OCI-LY3 (cell line): ENCODE measurements around the gene AP2A2.

ENCODE experiments used
- H2AFZ ChIP-seq: fragments of 200-600, 300-600 bp; shearing (Covaris generic); 2 replicates; pipeline ENCODE4 v1.6.0; 2014; ENCODE audit warnings: antibody characterized with exemption, low read depth, low read length
- H3K27ac ChIP-seq: fragments of 200-600, 300-600 bp; sonication (generic); 2 replicates; pipeline ENCODE4 v1.5.1; 2014; ENCODE audit warnings: mild to moderate bottlenecking, low read length, moderate library complexity, mixed read lengths
- H3K27me3 ChIP-seq: fragments of 200-600, 300-600 bp; sonication (generic); 2 replicates; pipeline ENCODE4 v1.6.1; 2014; ENCODE audit warnings: low read depth, low read length, mixed read lengths
- H3K36me3 ChIP-seq: fragments of 200-600, 300-600 bp; sonication (generic); replicated peaks from 2 replicates; pipeline ENCODE3; 2014; ENCODE audit warnings: low read depth, low read length, mixed read lengths
- H3K4me1 ChIP-seq: fragments of 300-600, 200-600 bp; sonication (generic); 2 replicates; pipeline ENCODE4 v1.6.1; 2014; ENCODE audit warnings: low read length, mixed read lengths
- H3K4me2 ChIP-seq: fragments of 200-600, 300-600 bp; sonication (generic); 2 replicates; pipeline ENCODE4 v1.6.1; 2014; ENCODE audit warnings: low read length, mixed read lengths
- H3K4me3 ChIP-seq: fragments of 300-600, 200-600 bp; sonication (generic); 2 replicates; pipeline ENCODE4 v1.5.1; 2014; ENCODE audit warnings: antibody characterized with exemption, mild to moderate bottlenecking, low read length, moderate library complexity
- H3K79me2 ChIP-seq: fragments of 300-600, 200-600 bp; shearing (Covaris generic); 2 replicates; pipeline ENCODE4 v1.6.1; 2014; ENCODE audit warnings: mild to moderate bottlenecking, low read length, mixed read lengths
- H3K9ac ChIP-seq: fragments of 300-600, 200-600 bp; shearing (Covaris generic); 2 replicates; pipeline ENCODE4 v1.6.0; 2014; ENCODE audit warnings: mild to moderate bottlenecking, low read length, moderate library complexity
- H3K9me3 ChIP-seq: fragments of 200-600, 300-600 bp; shearing (Covaris generic); 2 replicates; pipeline ENCODE4 v1.6.1; 2014; ENCODE audit warnings: low read length, mixed read lengths; ENCODE audit not compliant: insufficient read depth
- H4K20me1 ChIP-seq: fragments of 200-600, 300-600 bp; sonication (generic); 2 replicates; pipeline ENCODE4 v1.6.1; 2016; ENCODE audit warnings: low read length, mixed read lengths; ENCODE audit not compliant: insufficient read depth
- EZH2phosphoT487 ChIP-seq: fragments of 200-600 bp; shearing (Covaris generic); IDR thresholded peaks from 2 replicates; pipeline ENCODE4 v1.6.1; 2018; ENCODE audit warnings: antibody characterized with exemption, mixed run types, low read depth
- TF ChIP-seq, protein P1 (sequence below): fragments of 200-600, 300-600 bp; sonication (generic); IDR thresholded peaks from 2 replicates; pipeline ENCODE4 v1.5.1; 2014; ENCODE audit warnings: antibody characterized with exemption, low read length, low read depth

Gene AP2A2

DNA sequence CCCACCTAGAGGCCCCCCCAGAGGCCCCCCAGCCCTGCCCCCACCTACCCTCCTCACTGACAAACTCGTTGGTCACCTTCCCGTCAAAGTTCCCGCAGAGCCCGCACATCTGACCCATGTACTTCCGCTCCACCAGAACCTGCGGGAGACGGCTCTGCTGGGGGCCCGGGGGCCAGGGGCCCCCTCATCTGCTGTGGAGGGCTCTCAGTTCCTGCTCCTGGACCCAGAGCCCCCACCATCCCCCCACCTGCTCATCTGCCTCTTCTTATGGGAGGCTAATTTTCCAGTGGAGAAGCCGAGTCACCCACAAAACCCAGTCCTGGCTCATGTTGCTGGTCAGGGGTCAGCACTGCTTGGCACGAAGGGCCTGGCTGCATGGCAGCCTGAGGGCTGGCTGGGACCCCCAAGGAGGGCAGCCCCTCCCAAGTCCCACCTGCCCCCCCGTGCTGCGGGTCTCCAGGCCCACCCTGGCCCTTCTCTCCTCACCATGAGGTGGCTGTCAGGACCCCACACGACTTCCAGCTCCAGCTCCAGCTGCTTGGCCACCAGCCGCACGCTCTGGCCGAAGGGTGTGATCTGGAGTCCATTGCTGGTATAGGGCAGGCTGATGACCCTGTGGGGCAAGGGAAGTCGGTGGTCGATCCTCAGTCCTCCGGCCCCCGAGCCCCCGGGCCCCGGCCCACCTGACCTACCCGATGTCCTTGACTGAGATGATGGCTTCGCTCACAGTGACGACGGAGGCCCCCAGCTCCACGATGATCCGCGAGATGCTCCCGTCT lies 105.6 kb downstream of the AP2A2 start:
- TF ChIP-seq EZH2phosphoT487 = no peak
- TF ChIP-seq, protein P1, sequence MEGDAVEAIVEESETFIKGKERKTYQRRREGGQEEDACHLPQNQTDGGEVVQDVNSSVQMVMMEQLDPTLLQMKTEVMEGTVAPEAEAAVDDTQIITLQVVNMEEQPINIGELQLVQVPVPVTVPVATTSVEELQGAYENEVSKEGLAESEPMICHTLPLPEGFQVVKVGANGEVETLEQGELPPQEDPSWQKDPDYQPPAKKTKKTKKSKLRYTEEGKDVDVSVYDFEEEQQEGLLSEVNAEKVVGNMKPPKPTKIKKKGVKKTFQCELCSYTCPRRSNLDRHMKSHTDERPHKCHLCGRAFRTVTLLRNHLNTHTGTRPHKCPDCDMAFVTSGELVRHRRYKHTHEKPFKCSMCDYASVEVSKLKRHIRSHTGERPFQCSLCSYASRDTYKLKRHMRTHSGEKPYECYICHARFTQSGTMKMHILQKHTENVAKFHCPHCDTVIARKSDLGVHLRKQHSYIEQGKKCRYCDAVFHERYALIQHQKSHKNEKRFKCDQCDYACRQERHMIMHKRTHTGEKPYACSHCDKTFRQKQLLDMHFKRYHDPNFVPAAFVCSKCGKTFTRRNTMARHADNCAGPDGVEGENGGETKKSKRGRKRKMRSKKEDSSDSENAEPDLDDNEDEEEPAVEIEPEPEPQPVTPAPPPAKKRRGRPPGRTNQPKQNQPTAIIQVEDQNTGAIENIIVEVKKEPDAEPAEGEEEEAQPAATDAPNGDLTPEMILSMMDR = no peak
- no peaks in the 10 kb centered on the region for H3K79me2 ChIP-seq
- no peaks in the 10 kb centered on the region for H3K9me3 ChIP-seq
- H3K27me3 ChIP-seq = no peaks in the 10 kb centered on the region
- H3K4me2 ChIP-seq = no peak overlapping the region
- H3K36me3 ChIP-seq = no peaks in the 10 kb centered on the region
- H3K27ac ChIP-seq = no peak overlapping the region
- no peaks in the 10 kb centered on the region for H4K20me1 ChIP-seq
- no peaks in the 10 kb centered on the region for H3K4me1 ChIP-seq
- no peak overlapping the region for H2AFZ ChIP-seq
- no peak overlapping the region for H3K4me3 ChIP-seq
- no peak overlapping the region for H3K9ac ChIP-seq

DNA sequence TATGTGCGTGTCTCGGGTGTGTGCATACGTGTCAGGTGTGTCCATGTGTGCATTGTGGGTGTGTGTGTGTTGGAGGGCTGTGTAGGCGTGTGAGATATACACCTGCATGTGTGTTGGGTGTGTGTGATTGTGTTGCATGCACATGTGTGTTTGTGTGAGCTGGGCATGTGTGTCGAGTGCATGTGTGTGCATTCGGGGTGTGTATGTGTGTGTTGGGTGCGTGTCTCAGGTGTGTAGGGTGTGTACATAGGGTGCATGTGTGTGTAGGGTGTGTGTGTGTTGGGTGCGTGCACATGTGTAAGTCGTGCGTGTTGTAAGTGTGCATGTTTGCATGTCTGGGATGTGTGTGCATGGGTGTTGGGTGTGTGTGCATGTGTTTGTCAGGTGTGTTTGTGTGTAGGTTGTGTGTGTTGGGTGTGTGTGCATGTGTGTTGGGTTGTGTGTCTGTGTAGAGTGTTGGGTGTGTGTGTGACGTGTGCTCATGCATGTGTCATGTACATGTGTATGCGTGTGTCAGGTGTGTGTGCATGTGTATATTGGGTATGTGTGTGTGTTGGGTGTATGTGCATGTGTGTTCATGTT lies 106.7 kb downstream of the AP2A2 start:
- H3K9ac ChIP-seq = no peak overlapping the region
- no peaks in the 10 kb centered on the region for H3K9me3 ChIP-seq
- no peaks in the 10 kb centered on the region for H3K4me1 ChIP-seq
- no peaks in the 10 kb centered on the region for H3K36me3 ChIP-seq
- no peak overlapping the region for H3K4me3 ChIP-seq
- H3K79me2 ChIP-seq = no peaks in the 10 kb centered on the region
- H3K27ac ChIP-seq = no peak overlapping the region
- no peak overlapping the region for H2AFZ ChIP-seq
- TF ChIP-seq, protein P1 = no peak
- TF ChIP-seq EZH2phosphoT487 = no peak
- H3K4me2 ChIP-seq = no peak overlapping the region
- H3K27me3 ChIP-seq = no peaks in the 10 kb centered on the region
- H4K20me1 ChIP-seq = no peaks in the 10 kb centered on the region

DNA sequence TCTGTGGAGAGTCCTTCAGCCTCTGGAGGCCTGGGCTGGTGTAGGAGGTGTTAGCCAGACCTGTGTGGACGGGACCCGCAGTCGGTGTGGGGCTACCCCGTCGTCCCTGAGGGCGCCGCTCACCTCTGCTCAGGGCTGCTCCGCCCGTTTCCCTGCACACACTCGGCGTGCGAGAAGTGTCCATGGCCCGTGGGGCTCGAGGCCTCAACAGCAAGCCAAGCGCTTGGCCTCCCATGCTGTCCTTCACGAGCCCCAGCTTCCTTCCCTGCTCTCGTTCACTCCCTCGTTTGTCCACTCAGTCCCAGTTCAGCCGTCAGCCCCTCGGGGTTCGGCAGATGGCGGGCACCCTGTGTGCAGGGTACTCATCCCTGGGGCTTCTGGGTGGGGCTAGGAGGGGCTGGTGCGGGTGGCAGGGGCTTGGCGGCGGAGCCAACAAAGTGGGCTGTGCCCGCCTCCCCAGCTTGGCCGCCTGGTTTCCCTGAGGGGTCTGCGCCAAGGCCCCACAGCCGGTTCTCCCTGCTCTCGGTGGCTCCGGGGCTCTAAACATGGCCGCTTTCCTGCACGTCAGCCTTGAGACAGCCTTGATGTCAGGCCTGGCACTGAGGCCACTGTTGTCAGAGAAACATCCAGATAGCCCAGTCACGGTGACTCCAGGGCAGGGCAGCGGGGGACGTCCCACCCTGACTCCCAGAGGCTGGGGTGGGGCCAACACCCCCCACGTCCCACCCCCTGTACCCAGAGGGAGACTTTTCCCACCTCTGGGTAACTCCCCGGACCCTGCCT lies 107.5 kb downstream of the AP2A2 start:
- Histone ChIP-seq H3K79me2 (no peaks in the 10 kb centered on the region), H3K27ac (no peak overlapping the region), H3K4me3 (no peak overlapping the region), H3K36me3 (no peaks in the 10 kb centered on the region), H3K9ac (no peak overlapping the region), H2AFZ (no peak overlapping the region), H3K27me3 (no peaks in the 10 kb centered on the region), H3K9me3 (no peaks in the 10 kb centered on the region), H3K4me1 (no peaks in the 10 kb centered on the region), H3K4me2 (no peak overlapping the region), H4K20me1 (no peaks in the 10 kb centered on the region)
- TF ChIP-seq, protein P1 = no peak
- no peak for TF ChIP-seq EZH2phosphoT487

DNA sequence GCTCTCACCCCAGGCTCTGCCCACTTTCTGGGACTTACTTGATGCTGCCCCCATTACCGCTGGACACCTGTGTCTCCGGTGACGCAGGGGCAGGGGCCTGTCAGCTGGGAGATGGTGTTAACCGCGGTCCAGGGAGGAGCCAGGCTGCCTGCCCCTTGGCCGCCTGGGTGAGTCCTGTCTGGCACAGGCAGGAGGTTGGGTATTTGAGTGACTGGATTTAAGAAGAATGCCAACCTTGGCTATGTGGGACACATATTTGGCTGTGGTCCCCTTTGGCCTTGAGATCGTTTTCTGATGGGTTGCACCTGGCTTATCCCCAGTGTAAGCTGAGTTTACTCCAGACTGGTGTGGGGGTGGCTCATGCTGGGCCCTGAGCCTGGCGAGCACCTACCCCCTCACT lies 108.3 kb downstream of the AP2A2 start:
- H2AFZ ChIP-seq = no peak overlapping the region
- H3K4me2 ChIP-seq = no peak overlapping the region
- no peaks in the 10 kb centered on the region for H3K27me3 ChIP-seq
- no peak for TF ChIP-seq EZH2phosphoT487
- TF ChIP-seq, protein P1 = no peak
- H3K36me3 ChIP-seq = no peaks in the 10 kb centered on the region
- no peak overlapping the region for H3K9ac ChIP-seq
- no peaks in the 10 kb centered on the region for H3K79me2 ChIP-seq
- no peak overlapping the region for H3K27ac ChIP-seq
- no peaks in the 10 kb centered on the region for H3K4me1 ChIP-seq
- no peak overlapping the region for H3K4me3 ChIP-seq
- H3K9me3 ChIP-seq = no peaks in the 10 kb centered on the region
- no peaks in the 10 kb centered on the region for H4K20me1 ChIP-seq
